GM12878 (cell line): ENCODE data around the gene C4orf33. TPM values are rescaled to one million over a fixed set of nuclear protein-coding genes. Genes with fewer than 3 reads are reported as not detected.

Experiments
- ATAC-seq: fragments of 200-7000 bp; cut with Tn5 transposase; 3 replicates; pipeline ENCODE4 v1.9.1; 2020; ENCODE audit warnings: mild to moderate bottlenecking, moderate library complexity
- BruUV-seq: library from RNA; stranded (reverse); fragments of 400-500 nt; replicated peaks from 2 replicates; lab custom pipeline; 2021; lab: Mats Ljungman, UMichigan
- CTCF ChIA-PET: fragments of 300-600 bp; sonication (Branson Sonifier 250); formaldehyde crosslinking; extraction: SDS; loops from one replicate; lab custom pipeline; 2021; ENCODE audit warnings: inconsistent platforms; lab: Yijun Ruan, JAX
- POLR2A ChIA-PET: fragments of 350-600 bp; formaldehyde crosslinking; extraction: SDS; loops from one replicate; lab custom pipeline; 2021; ENCODE audit warnings: inconsistent platforms; lab: Charles Lee
- RAD21 ChIA-PET: fragments of 300-600 bp; sonication (Branson Sonifier 250); formaldehyde crosslinking; loops from one replicate; lab custom pipeline; 2023; ENCODE audit warnings: antibody characterized with exemption; ENCODE audit not compliant: unreplicated experiment; lab: Charles Lee
- SMC1A ChIA-PET: fragments of 300-600 bp; sonication (Branson Sonifier 250); formaldehyde crosslinking; loops from one replicate; lab custom pipeline; 2023; ENCODE audit not compliant: unreplicated experiment, uncharacterized antibody; lab: Charles Lee
- DNase-seq: peaks from one replicate; pipeline ENCODE4 v3.0.0-alpha.2; 2011; ENCODE audit warnings: low read depth, low spot score
- FAIRE-seq: peaks from 3 replicates; lab custom pipeline; 2011; peaks lifted over from hg19 to GRCh38; lab: Jason Lieb, UNC
- H2AFZ ChIP-seq: 2 replicates; pipeline ENCODE4 v1.6.0; 2011; ENCODE audit warnings: low read depth, low read length, control low read depth; ENCODE audit not compliant: control insufficient read depth
- H3K27ac ChIP-seq: 2 replicates; pipeline ENCODE4 v1.5.1; 2011; ENCODE audit warnings: control low read depth; ENCODE audit not compliant: control insufficient read depth, insufficient read depth
- H3K27me3 ChIP-seq, 2 experiments: replicated peaks in 1 of 2; 2 replicates each; pipeline versions ENCODE4 v1.6.0 to v1.6.1; 2011; ENCODE audit warnings: low read length in 1 of 2; ENCODE audit not compliant: control insufficient read depth in 2 of 2, insufficient read depth in 2 of 2
- H3K36me3 ChIP-seq, 2 experiments: 2 replicates each; pipeline ENCODE4 v1.5.1; 2011; ENCODE audit warnings: low read length in 1 of 2; ENCODE audit not compliant: control insufficient read depth in 2 of 2, insufficient read depth in 2 of 2
- H3K4me1 ChIP-seq: 2 replicates; pipeline ENCODE4 v1.6.1; 2011; ENCODE audit warnings: mild to moderate bottlenecking, low read length, moderate library complexity, mixed read lengths; ENCODE audit not compliant: control insufficient read depth, insufficient read depth
- H3K4me2 ChIP-seq: 2 replicates; pipeline ENCODE4 v1.6.0; 2011; ENCODE audit warnings: control low read depth; ENCODE audit not compliant: control insufficient read depth, insufficient read depth
- H3K4me3 ChIP-seq: fragments of 200-600 bp; sonication (generic); 2 replicates; pipeline ENCODE4 v1.5.1; 2016
- H3K79me2 ChIP-seq: 2 replicates; pipeline ENCODE4 v1.6.0; 2011; ENCODE audit warnings: low read length; ENCODE audit not compliant: control insufficient read depth, insufficient read depth
- H3K9ac ChIP-seq: 2 replicates; pipeline ENCODE4 v1.8.0; 2011; ENCODE audit warnings: low read length, control low read depth, mixed read lengths; ENCODE audit not compliant: control insufficient read depth, insufficient read depth
- H3K9me3 ChIP-seq: replicated peaks from 3 replicates; pipeline ENCODE4 v1.5.1; 2011; ENCODE audit warnings: mild to moderate bottlenecking, low read length; ENCODE audit not compliant: control insufficient read depth, insufficient read depth
- H4K20me1 ChIP-seq: 2 replicates; pipeline ENCODE4 v1.6.0; 2011; ENCODE audit not compliant: control insufficient read depth, insufficient read depth
- BHLHE40 ChIP-seq, 2 experiments: fragments of 450-650 bp in 1 of 2; IDR thresholded peaks; 2 replicates each; pipeline ENCODE4 v1.6.1; 2011 to 2017; ENCODE audit warnings: low read depth in 2 of 2, borderline replicate concordance in 1 of 2, improper control_type of control experiment in 1 of 2, low read length in 1 of 2, mild to moderate bottlenecking in 1 of 2
- BMI1 ChIP-seq: fragments of 450-650 bp; IDR thresholded peaks from 2 replicates; pipeline ENCODE4 v1.6.1; 2016; ENCODE audit warnings: mild to moderate bottlenecking, moderate library complexity, borderline replicate concordance
- CBX5 ChIP-seq: sonication (generic); IDR thresholded peaks from 2 replicates; pipeline ENCODE4 v1.6.1; 2016; ENCODE audit warnings: low read depth, moderate library complexity, mild to moderate bottlenecking, inconsistent platforms
- ETV6 ChIP-seq, 2 experiments: fragments of 450-650 bp in 1 of 2; IDR thresholded peaks in 1 of 2; conservative IDR thresholded peaks in 1 of 2; 2 replicates each; pipeline ENCODE4 v1.6.1; 2014; ENCODE audit warnings: antibody characterized with exemption in 1 of 2, borderline replicate concordance in 1 of 2, low read depth in 1 of 2, mild to moderate bottlenecking in 1 of 2, moderate library complexity in 1 of 2
- IKZF2 ChIP-seq, 2 experiments: fragments of 450-650 bp; IDR thresholded peaks; 2 replicates each; pipeline ENCODE4 v1.6.1; 2017; ENCODE audit warnings: mild to moderate bottlenecking in 2 of 2, moderate library complexity in 2 of 2
- MEF2B ChIP-seq: fragments of 450-650 bp; IDR thresholded peaks from 2 replicates; pipeline ENCODE4 v1.6.1; 2018; ENCODE audit warnings: mild to moderate bottlenecking, moderate library complexity; ENCODE audit not compliant: partially characterized antibody, poor library complexity, severe bottlenecking
- MYC ChIP-seq: IDR thresholded peaks from 2 replicates; pipeline ENCODE4 v1.6.1; 2011; ENCODE audit warnings: mild to moderate bottlenecking, low read length, moderate library complexity, inconsistent platforms; ENCODE audit not compliant: insufficient read depth, insufficient replicate concordance, insufficient read length, severe bottlenecking
- NR2F1 ChIP-seq: fragments of 450-650 bp; conservative IDR thresholded peaks from 2 replicates; pipeline ENCODE4 v1.6.1; 2017; ENCODE audit warnings: mild to moderate bottlenecking
- PBX3 ChIP-seq: IDR thresholded peaks from 2 replicates; pipeline ENCODE4 v1.6.1; 2011; ENCODE audit warnings: mild to moderate bottlenecking, low read depth, low read length, moderate library complexity; ENCODE audit not compliant: insufficient replicate concordance
- SKIL ChIP-seq: fragments of 450-650 bp; IDR thresholded peaks from 2 replicates; pipeline ENCODE4 v1.6.1; 2017; ENCODE audit warnings: mild to moderate bottlenecking, low read depth, inconsistent platforms; ENCODE audit not compliant: poor library complexity, severe bottlenecking
- STAT3 ChIP-seq: IDR thresholded peaks from 2 replicates; pipeline ENCODE4 v1.6.1; 2011; ENCODE audit warnings: low read depth, low read length, improper control_type of control experiment
- TBL1XR1 ChIP-seq: IDR thresholded peaks from 2 replicates; pipeline ENCODE4 v1.6.1; 2012; ENCODE audit warnings: low read depth, low read length, improper control_type of control experiment
- USF1 ChIP-seq: IDR thresholded peaks from 2 replicates; pipeline ENCODE4 v1.6.1; 2011; ENCODE audit warnings: borderline replicate concordance, low read depth, mild to moderate bottlenecking, moderate library complexity, mixed read lengths, low read length; ENCODE audit not compliant: insufficient read depth; ENCODE audit errors: extremely low read length
- ZBED1 ChIP-seq: IDR thresholded peaks from 2 replicates; pipeline ENCODE4 v1.6.1; 2016; ENCODE audit warnings: borderline replicate concordance
- ZNF207 ChIP-seq: fragments of 450-650 bp; IDR thresholded peaks from 2 replicates; pipeline ENCODE4 v1.6.1; 2014; ENCODE audit warnings: antibody characterized with exemption, mild to moderate bottlenecking, borderline replicate concordance
- ZNF24 ChIP-seq: fragments of 450-650 bp; IDR thresholded peaks from 2 replicates; pipeline ENCODE4 v1.6.1; 2017; ENCODE audit warnings: antibody characterized with exemption, mild to moderate bottlenecking
- WGBS: methylation state at CpG from one replicate; pipeline ENCODE4 v1.1.6; 2016; ENCODE audit warnings: low lambda C conversion rate; ENCODE audit not compliant: insufficient replicate concordance, insufficient coverage; ENCODE audit errors: missing lambda C conversion rate; 5-methylcytosine and 5-hydroxymethylcytosine counted together
- in situ Hi-C: fragments of 300-500 bp; cut with MboI; formaldehyde crosslinking; loops from 9 replicates; pipeline ENCODE4 v1.14.3; 2018; ENCODE audit warnings: mixed read lengths
- intact Hi-C: fragments of 100-400 bp; cut with micrococcal nuclease; formaldehyde crosslinking; loops from one replicate; pipeline ENCODE4 v1.14.2; 2022; ENCODE audit not compliant: unreplicated experiment
- polyA plus RNA-seq, 11 experiments: library from polyadenylated mRNA; depleted of rRNA in 4 of 11; unstranded in 6 of 11; stranded (reverse) in 5 of 11; fragments of >200 nt; fragmentation: Nextera tagmentation in 4 of 11; fragmentation: Illumina TruSeq in 1 of 11; extraction: Ambion mirVana in 4 of 11; extraction: Trizol in 1 of 11; gene quantifications; 1 replicate in 1 of 11; 2 replicates in 10 of 11; pipeline versions ENCODE4 v1.2.1 to v1.2.3, GENCODE V29; 2011 to 2016; ENCODE audit warnings: inconsistent platforms in 2 of 11, missing spikeins in 2 of 11, low read depth in 1 of 11
- total RNA-seq, 4 experiments: library from RNA; depleted of rRNA in 3 of 4; stranded (reverse); fragments of >200 nt in 3 of 4; fragmentation: Illumina TruSeq in 1 of 4; extraction: Trizol in 1 of 4; gene quantifications; 2 replicates each; pipeline versions ENCODE4 v1.2.1 to v1.2.3, GENCODE V29; 2013 to 2021
- TF ChIP-seq, protein P1 (sequence below): fragments of 450-650 bp; IDR thresholded peaks from 2 replicates; pipeline ENCODE4 v1.6.1; 2016; ENCODE audit warnings: mild to moderate bottlenecking

The C4orf33 gene
- total and polyA plus RNA-seq, 10 of the 15 experiments (the other 5 are each of a cell fraction or from before 2014, with no cell fraction given) = 10.2 to 29.8 (median 20.3) TPM

DNA sequence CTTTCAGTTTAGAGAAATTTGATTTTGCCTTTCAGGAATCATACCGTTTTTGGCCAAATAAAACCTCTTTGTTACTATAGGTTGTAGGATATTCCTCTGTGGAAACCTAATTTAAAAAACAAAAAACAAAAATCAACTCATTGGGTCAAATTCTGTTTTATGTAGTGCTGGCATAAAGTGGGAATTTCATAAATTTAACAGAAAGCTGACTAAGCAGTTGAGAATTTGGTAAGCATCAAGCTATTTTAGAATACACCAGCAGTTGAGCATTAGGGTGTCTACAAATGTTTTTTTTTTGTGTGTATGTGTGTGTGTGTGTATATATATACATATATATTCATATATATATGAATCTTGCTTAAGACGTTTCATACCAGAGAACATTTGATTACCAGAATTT is 47.4 kb downstream of the C4orf33 start:
- no peaks in the 10 kb centered on the region for H3K79me2 ChIP-seq
- no TSS peak for BruUV-seq
- RAD21 ChIA-PET = no interaction called here
- no peaks in the 10 kb centered on the region for H3K27me3 ChIP-seq
- H4K20me1 ChIP-seq = no peaks in the 10 kb centered on the region
- no peaks in the 10 kb centered on the region for H3K9me3 ChIP-seq
- no peak for TF ChIP-seq USF1
- TF ChIP-seq, protein P1, sequence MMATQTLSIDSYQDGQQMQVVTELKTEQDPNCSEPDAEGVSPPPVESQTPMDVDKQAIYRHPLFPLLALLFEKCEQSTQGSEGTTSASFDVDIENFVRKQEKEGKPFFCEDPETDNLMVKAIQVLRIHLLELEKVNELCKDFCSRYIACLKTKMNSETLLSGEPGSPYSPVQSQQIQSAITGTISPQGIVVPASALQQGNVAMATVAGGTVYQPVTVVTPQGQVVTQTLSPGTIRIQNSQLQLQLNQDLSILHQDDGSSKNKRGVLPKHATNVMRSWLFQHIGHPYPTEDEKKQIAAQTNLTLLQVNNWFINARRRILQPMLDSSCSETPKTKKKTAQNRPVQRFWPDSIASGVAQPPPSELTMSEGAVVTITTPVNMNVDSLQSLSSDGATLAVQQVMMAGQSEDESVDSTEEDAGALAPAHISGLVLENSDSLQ = no peak
- TF ChIP-seq BHLHE40 (IDR thresholded peaks at IDR 0.05; ENCODE audit: borderline replicate concordance in 1 of 2, low read depth in 2 of 2, low read length in 1 of 2) = no peak
- no peak for TF ChIP-seq MEF2B
- no peak for TF ChIP-seq IKZF2 (IDR thresholded peaks at IDR 0.05)
- no peak for TF ChIP-seq TBL1XR1
- no peak for TF ChIP-seq BMI1
- no peak for TF ChIP-seq STAT3
- no peak for TF ChIP-seq PBX3
- no peak for TF ChIP-seq MYC
- no peak for TF ChIP-seq ZNF207
- TF ChIP-seq ZBED1 = no peak
- TF ChIP-seq ETV6 (conservative IDR thresholded peaks at IDR 0.05 in 1 of 2, IDR thresholded peaks at IDR 0.05 in 1 of 2; ENCODE audit: borderline replicate concordance in 1 of 2, low read depth in 1 of 2) = no peak
- no peak for TF ChIP-seq CBX5
- TF ChIP-seq SKIL = no peak
- no peak for TF ChIP-seq NR2F1
- TF ChIP-seq ZNF24 = no peak
- 0% methylated on average over 2 of the region's 2 CpGs for WGBS
- H3K4me2 ChIP-seq = no peak overlapping the region
- H3K27ac ChIP-seq = no peak overlapping the region
- SMC1A ChIA-PET = interaction anchor here (0.6 kb wide), 1 partner anchor 19 kb away, joined by 3 read pairs; no protein-coding TSS in a partner anchor
- no peak overlapping the region for H3K4me3 ChIP-seq
- H3K9ac ChIP-seq = no peak overlapping the region
- CTCF ChIA-PET = interaction anchor here (1.0 kb wide), 1 partner anchor 9 kb away, joined by 3 read pairs; no protein-coding TSS in a partner anchor
- H3K36me3 ChIP-seq = no peaks in the 10 kb centered on the region
- intact Hi-C loops (no loop called here), in situ Hi-C loops (no loop called here)
- FAIRE-seq (no peak), ATAC-seq (no peak), DNase-seq (no peak)
- H2AFZ ChIP-seq = no peak overlapping the region
- no peaks in the 10 kb centered on the region for H3K4me1 ChIP-seq
- POLR2A ChIA-PET = no interaction called here
